ENCODE results near the gene GPSM1.
"Not testable (repeated sequence)": the region's sequence is repeated elsewhere in the genome, so short reads cannot be mapped to it uniquely, and the experiment has no call there.

The GPSM1 gene

DNA sequence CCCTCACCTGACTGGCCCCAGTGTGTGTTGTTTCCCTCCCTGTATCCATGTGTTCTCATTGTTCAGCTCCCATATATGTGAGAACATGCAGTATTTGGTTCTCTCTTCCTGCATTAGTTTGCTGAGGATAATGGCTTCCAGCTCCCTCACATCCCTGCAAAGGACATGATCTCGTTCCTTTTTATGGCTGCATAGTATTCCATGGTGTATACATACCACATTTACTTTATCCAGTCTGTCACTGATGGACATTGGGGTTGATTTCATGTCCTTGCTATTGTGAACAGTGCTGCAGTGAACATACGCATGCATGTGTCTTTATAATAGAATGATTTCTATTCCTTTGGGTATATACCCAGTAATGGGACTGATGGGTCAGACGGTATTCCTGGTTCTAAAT, 7.4 kb upstream of the GPSM1 start:
- not testable (repeated sequence) for DNase-seq

DNA sequence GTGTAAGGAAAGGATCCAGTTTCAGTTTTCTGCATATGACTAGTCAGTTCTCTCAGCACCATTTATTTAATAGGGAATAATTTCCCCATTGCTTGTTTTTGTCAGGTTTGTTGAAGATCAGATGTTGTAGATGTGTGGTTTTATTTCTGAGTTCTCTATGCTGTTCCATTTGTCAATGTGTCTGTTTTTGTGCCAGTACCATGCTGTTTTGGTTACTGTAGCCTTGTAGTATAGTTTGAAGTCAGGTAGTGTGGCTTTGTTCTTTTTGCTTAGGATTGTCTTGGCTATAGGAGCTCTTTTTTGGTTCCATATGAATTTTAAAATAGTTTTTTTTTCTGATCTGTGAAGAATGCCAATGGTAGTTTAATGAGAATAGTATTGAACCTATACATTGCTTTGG, 6.4 kb upstream of the GPSM1 start:
- not testable (repeated sequence) for DNase-seq

DNA sequence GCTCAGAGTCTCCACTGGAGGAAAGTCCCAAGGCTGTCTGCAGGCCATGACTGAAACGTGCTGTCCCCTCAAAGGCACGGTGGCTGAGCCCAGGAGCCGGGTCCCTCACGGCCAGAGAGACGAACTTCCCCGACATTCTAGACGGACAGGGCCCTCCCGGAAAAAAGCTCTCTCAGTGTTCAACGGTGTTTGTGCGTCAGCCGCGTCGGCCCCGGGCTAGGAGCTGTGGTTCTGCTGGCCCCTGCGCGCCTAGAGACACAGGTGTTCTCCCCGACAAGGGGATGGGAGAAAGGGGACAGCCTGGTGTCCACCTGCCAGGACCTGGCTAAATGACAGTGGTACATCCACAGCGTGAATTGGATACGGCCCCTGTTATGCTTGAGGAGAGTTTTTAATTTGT, 5.8 kb upstream of the GPSM1 start:
- DNase-seq: no peak

DNA sequence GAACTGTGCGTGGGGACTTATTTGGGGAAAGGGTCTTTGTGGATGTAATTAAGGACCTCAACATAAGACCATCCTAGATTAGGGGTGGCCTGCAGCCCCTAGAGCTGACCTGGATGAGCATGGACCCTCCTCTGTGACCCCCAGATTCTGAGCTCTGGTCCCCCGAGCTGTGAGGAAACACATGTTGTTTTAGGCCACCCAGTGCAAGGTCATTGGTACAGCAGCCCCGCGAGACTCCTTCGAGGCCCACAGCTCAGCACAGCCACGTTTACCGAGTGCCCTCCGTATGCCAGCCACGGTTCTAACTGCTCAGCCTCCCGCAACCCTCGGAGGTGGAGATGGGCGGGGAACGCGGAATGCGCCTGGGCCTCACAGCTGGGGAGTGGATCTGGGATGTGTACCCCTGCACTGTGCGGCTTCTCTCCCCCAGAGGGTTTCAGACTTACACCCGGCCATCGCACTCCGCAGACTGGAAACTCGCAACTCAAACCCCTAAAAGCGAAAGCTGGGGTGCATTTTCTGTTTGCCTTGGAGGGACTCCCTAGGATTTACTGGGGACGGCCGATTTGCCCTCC, 4.5 kb upstream of the GPSM1 start:
- DNase-seq: no peak

GRCh38 chr9:136323371-136323789, 4.0 kb upstream of the GPSM1 start:
- DNase-seq: peak; percentile 38

DNA sequence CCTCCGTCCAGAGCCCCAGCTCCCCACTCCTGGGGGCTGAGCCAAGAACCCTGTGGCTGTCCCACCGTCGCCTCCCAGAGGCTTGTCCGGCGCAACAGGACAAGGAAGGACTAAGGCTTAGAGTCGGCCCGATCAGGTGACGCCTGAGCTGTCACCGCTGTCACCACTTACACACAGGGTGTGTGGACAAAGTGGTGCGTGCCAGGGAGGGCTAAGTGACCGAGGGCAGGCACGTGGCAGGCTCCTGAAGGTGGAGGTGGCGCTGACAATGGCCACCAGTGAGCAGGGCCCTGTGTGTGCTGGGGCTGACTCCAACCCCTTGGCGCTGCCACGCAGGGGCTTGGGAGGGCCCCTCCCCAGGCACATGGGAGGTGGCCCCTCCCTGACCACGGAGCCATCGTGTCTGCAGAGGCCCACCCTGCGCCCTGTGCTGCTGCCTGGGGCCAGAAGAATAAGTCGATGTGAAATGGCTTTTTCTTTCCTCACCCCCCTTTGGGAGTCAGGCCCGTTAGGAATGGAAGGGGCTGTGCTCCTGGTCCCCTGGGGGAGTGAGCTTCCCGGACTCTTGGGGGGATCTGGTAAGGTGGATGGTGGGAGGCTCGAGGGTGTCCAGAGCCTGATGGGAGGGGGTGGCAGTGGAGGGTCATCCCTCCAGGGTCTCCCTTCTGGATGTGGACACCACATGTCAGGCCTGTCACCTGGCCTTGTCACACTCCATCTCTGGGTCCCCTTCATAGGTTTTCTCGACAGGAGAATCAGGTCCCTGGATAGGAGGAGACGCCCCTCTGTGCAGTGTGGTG, 2.6 kb upstream of the GPSM1 start:
- DNase-seq: no peak

DNA sequence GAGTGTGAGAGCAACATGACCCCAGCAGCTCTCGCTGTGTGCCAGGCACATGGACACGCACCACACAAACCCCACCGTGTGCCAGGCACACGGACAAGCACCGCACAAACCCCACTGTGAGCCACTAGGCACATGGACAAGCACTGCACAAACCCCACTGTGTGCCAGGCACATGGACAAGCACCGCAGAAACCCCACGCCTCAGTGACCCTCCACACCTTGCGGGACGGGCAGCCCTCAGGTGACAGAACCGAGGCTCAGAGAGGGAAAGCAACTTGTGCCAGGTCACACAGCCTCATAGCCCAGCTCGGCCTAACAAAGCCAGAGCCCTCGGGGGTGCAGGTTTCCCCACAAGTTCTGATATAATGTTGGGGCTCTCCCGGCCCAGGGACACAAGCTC, 2.0 kb upstream of the GPSM1 start:
- no peak for DNase-seq

DNA sequence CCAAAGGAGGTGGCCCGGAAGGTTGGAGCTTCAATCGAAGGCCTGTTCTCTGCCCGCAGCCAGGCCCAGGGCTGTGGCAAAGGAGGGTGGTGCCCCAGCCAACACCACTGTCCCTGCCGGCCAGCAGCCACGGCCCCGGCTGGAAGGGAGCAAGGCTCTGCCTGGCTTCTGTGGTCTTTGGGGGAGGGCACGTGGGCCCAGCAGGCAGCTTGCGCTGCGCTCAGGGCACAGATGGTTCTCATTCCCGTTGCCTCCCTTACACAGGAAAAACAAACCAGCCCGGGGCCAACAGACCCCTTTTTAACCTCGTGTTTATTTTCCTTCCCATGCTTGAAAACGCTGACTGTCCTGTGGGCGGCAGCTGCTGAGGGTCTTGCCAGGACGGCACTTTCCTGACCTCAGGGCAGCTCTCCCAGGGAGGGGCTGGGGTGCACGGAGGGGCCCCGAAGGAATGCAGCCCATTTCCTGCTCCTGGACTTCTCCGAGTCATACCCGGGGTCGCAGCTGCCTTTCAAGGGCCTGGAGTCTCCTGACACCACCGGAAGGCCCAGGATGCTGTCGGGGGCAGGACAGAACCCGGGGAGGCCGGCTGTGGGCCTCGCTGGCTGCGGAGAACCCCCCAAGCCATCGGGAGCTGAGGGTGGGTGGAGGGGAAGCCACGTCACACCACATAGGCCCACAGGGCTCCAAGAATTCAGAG, 1.1 kb upstream of the GPSM1 start:
- no peak for DNase-seq

- no peak for DNase-seq
Measured at GRCh38 chr9:136326761-136327303, 507 bp upstream of the GPSM1 start.

- no peak for DNase-seq
Measured at GRCh38 chr9:136328011-136328621, 777 bp downstream of the GPSM1 start.

- DNase-seq: no peak
Measured at GRCh38 chr9:136328622-136329041, 1.3 kb downstream of the GPSM1 start.

DNA sequence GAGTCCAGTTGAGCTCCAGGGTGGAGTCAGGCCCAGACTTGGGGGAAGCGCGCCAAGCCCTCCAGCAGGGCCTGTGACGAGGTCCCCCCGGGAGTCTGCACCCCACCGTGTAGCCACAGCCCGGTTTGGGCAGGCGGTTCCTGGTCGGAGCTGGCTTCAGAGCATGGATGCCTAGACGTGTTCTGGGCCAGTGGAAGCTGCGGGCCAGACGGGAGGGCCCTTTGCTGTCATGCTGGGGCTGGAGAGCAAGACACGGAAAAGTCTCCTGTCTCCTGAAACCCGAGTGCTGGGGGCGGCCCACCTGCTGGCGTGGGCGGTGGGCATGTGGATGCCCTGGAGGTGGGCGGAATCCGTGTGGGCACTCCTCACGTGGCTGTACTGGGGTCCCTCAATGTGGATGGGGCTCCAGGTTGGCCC, 1.9 kb downstream of the GPSM1 start:
- DNase-seq: no peak

DNA sequence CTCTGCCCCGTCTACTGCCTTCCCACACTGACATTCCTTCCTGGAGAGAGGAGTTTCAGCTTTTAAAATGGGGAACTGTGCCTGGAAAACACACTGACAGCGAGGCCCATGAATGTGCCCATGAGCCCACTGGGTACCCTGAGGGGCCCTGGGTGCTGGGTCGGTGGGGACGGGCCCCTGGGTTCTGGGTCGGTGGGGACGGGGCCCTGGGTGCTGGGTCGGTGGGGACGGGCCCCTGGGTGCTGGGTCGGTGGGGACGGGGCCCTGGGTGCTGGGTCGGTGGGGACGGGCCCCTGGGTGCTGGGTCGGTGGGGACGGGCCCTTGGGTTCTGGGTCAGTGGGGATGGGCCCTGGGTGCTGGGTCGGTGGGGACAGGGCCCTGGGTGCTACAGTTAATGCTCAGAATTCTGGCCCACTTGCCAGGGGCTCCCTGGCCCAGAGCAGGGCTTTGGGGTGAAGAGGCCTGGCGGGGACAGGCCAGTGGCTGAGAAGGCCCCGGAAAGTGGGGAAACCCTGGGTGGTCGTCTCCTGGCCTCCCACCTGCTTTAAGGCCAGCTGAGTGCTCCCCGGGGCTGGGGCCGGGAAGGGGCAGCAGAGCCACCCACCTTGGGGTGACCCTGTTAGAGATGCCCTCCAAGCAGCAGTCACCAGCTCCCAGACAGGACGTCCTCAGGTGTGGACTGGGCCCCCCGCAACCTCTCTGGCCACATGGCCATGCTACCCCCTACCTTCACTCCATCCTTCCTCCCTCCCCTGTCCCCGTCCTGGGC, 2.5 kb downstream of the GPSM1 start:
- DNase-seq: no peak

- DNase-seq: no peak
Measured at GRCh38 chr9:136330406-136330990, 3.2 kb downstream of the GPSM1 start.

GRCh38 chr9:136331030-136331429, 3.7 kb downstream of the GPSM1 start:
- no peak for DNase-seq

- no peak for DNase-seq
Measured at GRCh38 chr9:136331556-136332481, 4.5 kb downstream of the GPSM1 start.

- no peak for DNase-seq
Measured at GRCh38 chr9:136332482-136332983, 5.2 kb downstream of the GPSM1 start.

GRCh38 chr9:136333045-136333444, 5.7 kb downstream of the GPSM1 start:
- DNase-seq: no peak

DNA sequence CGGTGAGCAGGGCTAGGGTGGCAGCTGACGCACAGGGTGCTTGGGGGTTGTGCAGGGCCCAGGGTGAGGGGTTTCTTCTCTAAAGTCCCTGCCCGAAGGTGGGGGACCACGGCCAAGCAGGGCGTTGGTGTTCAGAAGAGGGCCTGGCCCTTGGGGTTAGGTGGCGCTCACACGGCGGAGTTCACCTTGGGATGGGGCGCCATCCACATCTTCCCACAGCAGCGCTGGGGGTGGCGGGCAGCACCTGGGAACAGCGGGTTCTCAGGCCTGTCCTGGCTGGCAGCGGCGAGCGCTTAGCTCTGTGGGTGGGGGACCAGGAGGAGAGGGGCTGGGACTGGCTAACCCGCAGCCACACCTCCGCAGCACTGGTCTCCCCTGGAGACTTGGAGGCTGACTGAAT, 6.1 kb downstream of the GPSM1 start:
- DNase-seq: no peak

- DNase-seq: no peak
Measured at GRCh38 chr9:136334541-136334940, 7.2 kb downstream of the GPSM1 start.
